ENCODE results near the gene MRPS11. TPM values are rescaled to one million over a fixed set of nuclear protein-coding genes. Genes with fewer than 3 reads are reported as not detected.
"Not testable (repeated sequence)": the region's sequence is repeated elsewhere in the genome, so short reads cannot be mapped to it uniquely, and the experiment has no call there.

The MRPS11 gene
- total RNA-seq, 3 donors from 2014 or later, result 23.4 to 26.7 (median 25.6) TPM

GRCh38 chr15:88428805-88429605 lies 38.5 kb upstream of the MRPS11 start:
- TF ChIP-seq CTCF (IDR thresholded peaks at IDR 0.05), result no peak
- no peak for TF ChIP-seq POLR2A (IDR thresholded peaks at IDR 0.05)
- TF ChIP-seq POLR2AphosphoS5 (IDR thresholded peaks at IDR 0.05), result no peak
- Histone ChIP-seq H3K36me3 (no peaks in the 10 kb centered on the region), H3K27ac (no peak overlapping the region), H3K4me1 (no peaks in the 10 kb centered on the region), H3K27me3 (peaks cover 0 to 15% of the 10 kb centered on the region in 2 donors), H3K9me3 (no peaks in the 10 kb centered on the region), H3K4me3 (no peak overlapping the region)
- no peak for DNase-seq (ENCODE audit: low spot score in 2 of 2)
- intact Hi-C loops (cut with DNase I; ENCODE audit: low total_unique reads), result no loop called here

GRCh38 chr15:88430051-88430450 lies 37.5 kb upstream of the MRPS11 start:
- intact Hi-C loops (cut with DNase I; ENCODE audit: low total_unique reads), result no loop called here
- no peak for TF ChIP-seq POLR2AphosphoS5 (IDR thresholded peaks at IDR 0.05)
- no peak for TF ChIP-seq CTCF (IDR thresholded peaks at IDR 0.05)
- no peak for TF ChIP-seq POLR2A (IDR thresholded peaks at IDR 0.05)
- DNase-seq (ENCODE audit: low spot score in 2 of 2), result no peak

GRCh38 chr15:88431441-88431840 lies 36.1 kb upstream of the MRPS11 start:
- no peak for TF ChIP-seq POLR2AphosphoS5 (IDR thresholded peaks at IDR 0.05)
- no peak for TF ChIP-seq POLR2A (IDR thresholded peaks at IDR 0.05)
- no peak for TF ChIP-seq CTCF (IDR thresholded peaks at IDR 0.05)
- DNase-seq (ENCODE audit: low spot score in 2 of 2), result no peak
- intact Hi-C loops (cut with DNase I; ENCODE audit: low total_unique reads), result no loop called here
- H3K27ac ChIP-seq, result no peak overlapping the region
- H3K4me1 ChIP-seq, result no peaks in the 10 kb centered on the region
- no peaks in the 10 kb centered on the region for H3K36me3 ChIP-seq
- peaks cover 0 to 15% of the 10 kb centered on the region in 2 donors for H3K27me3 ChIP-seq
- H3K4me3 ChIP-seq, result no peak overlapping the region
- no peaks in the 10 kb centered on the region for H3K9me3 ChIP-seq

More at GRCh38 chr15:88430051-88430450, 37.5 kb upstream of the MRPS11 start:
- Histone ChIP-seq H3K36me3 (no peaks in the 10 kb centered on the region), H3K27me3 (peaks cover 0 to 15% of the 10 kb centered on the region in 2 donors), H3K4me1 (no peaks in the 10 kb centered on the region), H3K9me3 (no peaks in the 10 kb centered on the region), H3K27ac (no peak overlapping the region), H3K4me3 (no peak overlapping the region)

- Histone ChIP-seq H3K27me3 (peaks cover 0 to 9% of the 10 kb centered on the region in 2 donors), H3K36me3 (no peaks in the 10 kb centered on the region), H3K27ac (no peak overlapping the region), H3K4me3 (no peak overlapping the region), H3K4me1 (no peaks in the 10 kb centered on the region), H3K9me3 (no peaks in the 10 kb centered on the region)
- DNase-seq (ENCODE audit: low spot score in 2 of 2), result no peak
- TF ChIP-seq POLR2AphosphoS5 (IDR thresholded peaks at IDR 0.05) (no peak), CTCF (IDR thresholded peaks at IDR 0.05) (no peak), POLR2A (IDR thresholded peaks at IDR 0.05) (no peak)
- intact Hi-C loops (cut with DNase I; ENCODE audit: low total_unique reads), result no loop called here
Measured at GRCh38 chr15:88433046-88433685, 34.3 kb upstream of the MRPS11 start.

- H3K4me3 ChIP-seq; H3K9me3 ChIP-seq; H3K27me3 ChIP-seq; H3K36me3 ChIP-seq; H3K27ac ChIP-seq; H3K4me1 ChIP-seq; intact Hi-C loops (cut with DNase I; ENCODE audit: low total_unique reads); DNase-seq (ENCODE audit: low spot score in 2 of 2): not testable (repeated sequence)
Measured at GRCh38 chr15:88434106-88434505, 33.4 kb upstream of the MRPS11 start.
